ENCODE data around the gene SFRP2. TPM values are rescaled to one million over a fixed set of nuclear protein-coding genes. Genes with fewer than 3 reads are reported as not detected.

The SFRP2 gene, protein sequence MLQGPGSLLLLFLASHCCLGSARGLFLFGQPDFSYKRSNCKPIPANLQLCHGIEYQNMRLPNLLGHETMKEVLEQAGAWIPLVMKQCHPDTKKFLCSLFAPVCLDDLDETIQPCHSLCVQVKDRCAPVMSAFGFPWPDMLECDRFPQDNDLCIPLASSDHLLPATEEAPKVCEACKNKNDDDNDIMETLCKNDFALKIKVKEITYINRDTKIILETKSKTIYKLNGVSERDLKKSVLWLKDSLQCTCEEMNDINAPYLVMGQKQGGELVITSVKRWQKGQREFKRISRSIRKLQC
- not detected in 2 replicates for total RNA-seq

DNA sequence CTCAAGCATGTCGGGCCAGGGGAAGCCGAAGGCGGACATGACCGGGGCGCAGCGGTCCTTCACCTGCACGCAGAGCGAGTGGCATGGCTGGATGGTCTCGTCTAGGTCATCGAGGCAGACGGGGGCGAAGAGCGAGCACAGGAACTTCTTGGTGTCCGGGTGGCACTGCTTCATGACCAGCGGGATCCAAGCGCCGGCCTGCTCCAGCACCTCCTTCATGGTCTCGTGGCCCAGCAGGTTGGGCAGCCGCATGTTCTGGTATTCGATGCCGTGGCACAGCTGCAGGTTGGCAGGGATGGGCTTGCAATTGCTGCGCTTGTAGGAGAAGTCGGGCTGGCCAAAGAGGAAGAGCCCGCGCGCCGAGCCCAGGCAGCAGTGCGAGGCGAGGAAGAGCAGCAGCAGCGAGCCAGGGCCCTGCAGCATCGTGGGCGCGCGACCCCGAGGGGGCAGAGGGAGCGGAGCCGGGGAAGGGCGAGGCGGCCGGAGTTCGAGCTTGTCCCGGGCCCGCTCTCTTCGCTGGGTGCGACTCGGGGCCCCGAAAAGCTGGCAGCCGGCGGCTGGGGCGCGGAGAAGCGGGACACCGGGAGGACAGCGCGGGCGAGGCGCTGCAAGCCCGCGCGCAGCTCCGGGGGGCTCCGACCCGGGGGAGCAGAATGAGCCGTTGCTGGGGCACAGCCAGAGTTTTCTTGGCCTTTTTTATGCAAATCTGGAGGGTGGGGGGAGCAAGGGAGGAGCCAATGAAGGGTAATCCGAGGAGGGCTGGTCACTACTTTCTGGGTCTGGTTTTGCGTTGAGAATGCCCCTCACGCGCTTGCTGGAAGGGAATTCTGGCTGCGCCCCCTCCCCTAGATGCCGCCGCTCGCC lies at the start of gene SFRP2:
Gene SFRP2 (minus strand): TSS at position 671 of the 864 bp plus-strand sequence. CDS start 248 bp downstream, at position 423.

DNA sequence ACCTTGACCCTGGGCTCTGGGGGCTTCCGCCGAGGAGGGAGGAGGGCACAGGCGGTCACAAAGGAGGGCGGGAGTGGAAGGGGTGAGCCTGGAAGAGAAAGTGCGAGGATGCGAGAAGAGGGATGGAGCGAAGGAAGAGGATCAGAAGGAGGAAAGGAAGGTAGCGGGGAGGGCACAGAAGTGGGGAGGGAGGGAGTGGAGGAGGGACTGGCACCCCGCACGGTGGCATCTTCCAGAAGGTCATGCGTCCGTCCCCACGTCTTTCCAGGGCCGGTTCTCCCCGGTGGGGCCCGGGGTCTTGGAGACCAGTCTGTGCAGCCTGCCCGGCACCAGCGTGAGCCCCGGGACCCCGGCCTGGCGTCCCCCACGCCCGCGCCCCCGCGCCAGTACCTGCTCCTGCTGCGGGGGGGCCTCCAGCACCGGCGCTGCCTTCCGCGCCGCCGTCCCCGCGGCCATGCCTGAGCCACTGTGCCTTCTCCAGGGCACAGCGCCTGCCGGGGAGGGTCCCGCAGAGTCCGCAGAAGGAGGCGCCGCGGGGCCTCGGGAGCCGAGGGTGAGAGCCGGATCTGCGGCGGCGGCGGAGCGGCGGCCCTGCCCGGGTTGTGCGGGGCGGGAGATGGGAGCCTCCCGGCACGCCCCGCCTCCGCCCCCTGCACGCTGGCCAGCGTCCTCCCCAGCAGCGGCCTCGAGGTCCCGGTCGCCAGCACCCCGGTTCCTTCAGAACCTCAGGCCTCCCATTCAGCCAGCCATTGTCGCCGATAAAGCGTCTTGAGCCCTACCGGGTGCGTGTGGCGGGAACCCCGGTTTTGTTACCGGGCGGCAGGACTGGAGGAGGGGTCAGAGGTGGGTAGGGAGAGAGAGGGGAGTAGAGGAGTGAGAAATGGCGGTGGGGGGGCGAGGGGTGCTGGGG lies 29.2 kb downstream of the SFRP2 start, which contains the start of gene RNF175:
Gene RNF175 (minus strand): TSS at position 618 of the 910 bp plus-strand sequence. CDS start 162 bp downstream, at position 456.

Other genes starting within 250 kb of the SFRP2 start
- gene TLR2, start 104.8 kb downstream of the SFRP2 start, total RNA-seq = 2.1 and 35.6 TPM in 2 replicates
- 0.50 TPM in 1 of 2 replicates, not detected in the other for gene RNF175, start 29.1 kb downstream of the SFRP2 start, total RNA-seq